Activated naive CD4-positive, alpha-beta T cell treated with Interleukin-2 at 50 U/mL for 16 hours (primary cell): ENCODE measurements around the gene ZNF814.
A peak's percentile ranks its signal among the peaks of the same experiment; 100 is the strongest.
"Not testable (repeated sequence)": the region's sequence is repeated elsewhere in the genome, so short reads cannot be mapped to it uniquely, and the experiment has no call there.

Source experiments
- DNase-seq: peaks from one replicate; pipeline ENCODE4 v3.0.0-alpha.2; 2020

The ZNF814 gene

GRCh38 chr19:57854117-57854516, 34.7 kb downstream of the ZNF814 start:
- not testable (repeated sequence) for DNase-seq

DNA sequence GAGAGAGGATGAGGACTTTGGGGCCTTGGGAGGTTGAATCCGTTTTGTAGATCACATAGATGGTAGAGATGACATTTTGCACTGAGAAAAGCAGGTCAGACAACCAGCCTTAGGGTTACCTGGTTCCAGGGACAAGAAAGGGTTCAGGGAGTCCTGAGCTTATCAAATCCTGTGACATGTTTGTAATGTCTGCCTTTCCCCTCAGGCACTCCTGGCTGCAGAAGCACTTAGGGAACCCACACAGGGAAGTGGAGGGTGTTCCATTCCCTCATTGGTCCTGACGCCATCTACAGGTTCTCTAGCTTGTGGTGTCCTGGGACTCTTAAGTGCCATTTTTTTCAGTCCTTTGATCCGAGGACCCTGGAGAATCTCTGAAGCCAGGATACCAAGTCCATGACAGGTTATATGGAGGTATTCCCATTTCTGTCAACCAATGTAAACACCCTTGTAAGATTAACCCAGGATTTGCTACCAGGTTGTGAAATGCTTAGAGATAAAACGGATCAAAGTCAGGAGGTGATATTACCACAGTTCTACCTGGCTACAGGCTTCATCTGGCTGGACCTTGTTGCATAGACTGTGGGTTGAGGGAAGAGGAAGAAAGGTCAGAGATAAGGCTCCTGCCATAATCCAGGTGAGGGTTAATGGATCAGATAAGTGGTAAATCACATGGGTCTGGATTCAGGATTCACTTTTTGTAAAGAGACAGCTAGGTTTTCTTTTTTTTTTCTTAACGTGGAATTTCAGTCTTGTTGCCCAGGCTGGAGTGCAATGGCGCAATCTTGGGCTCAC, 36.8 kb downstream of the ZNF814 start:
- DNase-seq: not testable (repeated sequence)

DNA sequence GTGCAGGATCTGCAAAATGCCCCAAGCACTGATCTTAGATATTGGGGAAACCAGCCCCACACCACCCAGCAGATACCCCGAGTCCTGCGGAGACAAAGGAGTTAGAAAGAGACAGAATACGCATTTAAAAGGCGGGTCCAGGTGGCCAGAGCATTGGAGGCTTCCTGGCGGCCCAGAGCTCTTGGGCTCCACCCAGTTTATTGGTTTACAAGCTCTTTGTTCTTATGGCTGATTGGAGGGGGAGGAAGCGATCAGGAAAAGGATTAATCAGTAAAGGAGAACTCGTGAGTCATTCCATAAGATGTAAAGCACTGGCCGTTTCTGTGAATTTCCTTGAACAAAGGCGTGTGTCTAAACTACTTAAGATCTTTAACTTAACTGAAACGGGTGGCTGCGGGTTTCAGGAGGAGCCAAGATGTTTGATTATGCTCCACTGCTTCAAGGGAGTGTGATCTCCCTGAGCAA, 38.3 kb downstream of the ZNF814 start:
- peak; percentile 5 for DNase-seq

- peak; percentile 79 for DNase-seq
Observed at GRCh38 chr19:57849666-57850473, 39.0 kb downstream of the ZNF814 start, which contains the start of gene ZNF587. Gene ZNF587 (plus strand): TSS chr19:57849859. CDS start chr19:57850039, 180 bp downstream.

DNA sequence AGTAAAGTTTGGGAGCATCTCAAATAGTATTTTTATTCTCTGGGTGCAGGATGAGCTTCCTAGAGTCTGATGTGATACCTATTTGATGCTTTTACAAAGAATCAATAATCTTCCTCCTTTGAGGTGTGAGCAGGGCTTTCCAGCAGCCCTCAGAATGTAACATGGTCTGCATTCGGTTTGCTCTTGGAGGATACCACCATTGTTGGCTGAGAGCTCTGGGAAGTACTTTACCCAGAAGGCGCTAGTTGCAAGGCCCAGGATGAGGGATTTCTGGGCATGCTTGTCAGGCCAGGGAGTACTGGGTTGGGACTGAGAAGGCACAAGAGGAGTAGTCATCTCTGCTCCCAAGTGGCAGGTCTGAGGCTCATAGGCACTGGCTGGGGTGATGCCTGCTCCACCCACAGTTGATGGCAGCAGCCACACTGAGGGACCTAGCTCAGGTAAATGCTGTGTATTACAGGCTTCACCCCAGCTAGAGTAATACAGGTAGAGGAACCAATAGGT, 39.6 kb downstream of the ZNF814 start:
- not testable (repeated sequence) for DNase-seq

GRCh38 chr19:57847164-57847563, 41.7 kb downstream of the ZNF814 start:
- DNase-seq: not testable (repeated sequence)

GRCh38 chr19:57841122-57841763, 47.6 kb downstream of the ZNF814 start:
- no peak for DNase-seq

GRCh38 chr19:57838622-57839191, 50.1 kb downstream of the ZNF814 start:
- DNase-seq: not testable (repeated sequence)

GRCh38 chr19:57836991-57837390, 51.8 kb downstream of the ZNF814 start:
- not testable (repeated sequence) for DNase-seq

DNA sequence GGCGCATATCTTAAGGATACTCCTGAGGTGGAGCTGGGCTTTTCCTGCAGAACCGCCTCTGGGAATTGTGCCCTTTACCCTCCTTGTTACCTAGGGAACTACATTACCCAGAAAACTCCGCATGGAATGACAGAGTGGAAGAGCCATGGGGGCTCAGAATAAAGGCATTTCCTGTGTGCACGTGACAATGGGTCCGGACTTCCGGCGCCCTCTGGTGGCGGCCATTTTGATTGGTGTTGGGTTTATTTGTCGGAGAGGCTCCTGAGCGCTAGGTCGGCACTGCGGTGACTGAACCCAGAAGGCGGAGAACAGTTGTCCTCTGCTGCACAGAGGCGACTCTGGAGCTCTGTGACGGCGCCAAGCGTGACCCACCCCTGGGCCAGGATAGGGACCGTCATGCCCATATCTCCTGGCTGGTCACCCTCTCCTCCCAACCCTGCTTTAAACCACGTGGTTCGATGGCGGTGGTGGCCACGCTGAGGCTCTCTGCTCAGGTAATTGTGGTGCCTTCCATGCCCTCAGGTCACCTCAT, 58.7 kb downstream of the ZNF814 start, which contains the start of gene ZNF587B:
ZNF587B (plus strand) TSS at position 229 of the 532 bp plus-strand sequence; CDS start at position 459, 230 bp downstream.
- DNase-seq: peak; percentile 37

- no peak for DNase-seq
Observed at GRCh38 chr19:57829316-57829715, 59.5 kb downstream of the ZNF814 start.

- no peak for DNase-seq
Observed at GRCh38 chr19:57825511-57825910, 63.3 kb downstream of the ZNF814 start.

GRCh38 chr19:57823608-57824007, 65.2 kb downstream of the ZNF814 start:
- DNase-seq: not testable (repeated sequence)

GRCh38 chr19:57823155-57823554, 65.7 kb downstream of the ZNF814 start:
- DNase-seq: not testable (repeated sequence)

- not testable (repeated sequence) for DNase-seq
Observed at GRCh38 chr19:57821501-57821900, 67.3 kb downstream of the ZNF814 start.

DNA sequence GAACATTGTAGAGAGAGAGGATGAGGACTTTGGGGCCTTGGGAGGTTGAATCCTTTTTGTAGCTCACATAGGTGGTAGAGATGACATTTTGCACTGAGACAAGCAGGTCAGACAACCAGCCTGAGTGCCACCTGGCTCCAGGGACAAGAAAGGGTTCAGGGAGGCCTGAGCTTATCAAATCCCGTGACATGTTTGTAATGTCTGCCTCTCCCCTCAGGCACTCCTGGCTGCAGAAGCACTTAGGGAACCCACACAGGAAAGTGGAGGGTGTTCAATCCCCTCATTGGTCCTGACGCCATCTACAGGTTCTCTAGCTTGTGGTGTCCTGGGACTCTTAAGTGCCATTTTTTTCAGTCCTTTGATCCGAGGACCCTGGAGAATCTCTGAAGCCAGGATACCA, 67.7 kb downstream of the ZNF814 start:
- DNase-seq: not testable (repeated sequence)

- no peak for DNase-seq
Observed at GRCh38 chr19:57820599-57820998, 68.2 kb downstream of the ZNF814 start.

DNA sequence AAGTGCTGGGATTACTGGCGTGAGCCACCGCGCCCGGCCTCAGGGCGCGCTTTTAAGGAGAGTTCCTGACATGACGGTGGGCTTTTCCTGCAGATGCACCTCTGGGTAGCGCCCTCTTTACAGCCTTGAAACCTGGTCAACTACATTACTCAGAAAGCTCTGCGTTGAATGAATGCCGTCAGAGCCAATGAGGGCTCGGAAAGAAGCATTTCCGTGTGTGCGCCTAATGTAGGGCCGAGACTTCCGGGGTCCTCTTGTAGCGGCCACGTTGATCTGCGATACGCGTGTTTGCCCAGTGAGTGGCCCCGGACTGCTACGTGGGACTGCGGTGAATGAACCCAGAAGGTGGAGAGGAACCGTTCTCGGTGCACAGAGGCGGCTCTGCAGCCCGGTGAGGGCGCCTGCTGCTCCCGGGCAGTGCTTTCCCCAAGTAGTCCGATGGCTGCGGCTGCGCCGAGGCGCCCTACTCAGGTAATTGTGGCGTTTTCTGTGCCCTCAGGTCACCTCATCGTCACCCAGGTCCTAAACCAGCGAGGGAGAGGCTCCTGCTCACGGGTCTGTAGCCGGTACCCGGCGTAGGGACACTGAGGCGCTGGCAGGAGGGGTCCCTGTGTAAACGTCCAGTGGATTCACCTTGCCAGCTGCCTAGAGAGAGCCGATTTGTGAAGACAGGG, 69.2 kb downstream of the ZNF814 start:
- peak; percentile 83 for DNase-seq

- DNase-seq: no peak
Observed at GRCh38 chr19:57818378-57818777, 70.5 kb downstream of the ZNF814 start.

- no peak for DNase-seq
Observed at GRCh38 chr19:57817976-57818375, 70.9 kb downstream of the ZNF814 start.

- DNase-seq: no peak
Observed at GRCh38 chr19:57816652-57817051, 72.2 kb downstream of the ZNF814 start.
